HL-60/S4 treated with phorbol 12-myristate 13-acetate at 8.2 ng/mL for 4 days and 3 days (cell line): ENCODE data around the gene HPCAL1.

Source experiments
- in situ Hi-C: fragments of 300-500 bp; cut with MboI; formaldehyde crosslinking; loops from 2 replicates; pipeline ENCODE4 v1.15.0; 2022; ENCODE audit warnings: low sequenced_read_pairs

Gene HPCAL1

DNA sequence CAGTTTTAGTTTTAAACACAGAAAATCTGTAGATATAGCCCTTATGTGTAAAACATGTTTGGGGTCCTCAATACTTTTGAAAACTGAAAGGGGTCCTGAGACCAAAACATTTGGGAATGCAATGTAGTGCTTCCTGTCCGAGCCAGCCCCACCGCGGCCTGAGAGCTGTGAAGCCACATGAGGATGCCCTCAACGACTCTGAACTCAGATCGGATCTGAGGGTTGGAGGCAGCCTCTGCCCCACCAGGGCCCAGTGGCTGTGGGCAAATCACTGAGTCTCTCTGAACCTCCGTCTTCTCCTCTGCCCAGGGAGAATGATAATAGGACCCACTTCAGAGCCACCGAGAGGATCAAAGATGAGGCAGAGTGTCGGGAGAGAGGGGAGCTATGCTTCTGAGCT lies 33.4 kb upstream of the HPCAL1 start:
- in situ Hi-C loops: no loop called here

DNA sequence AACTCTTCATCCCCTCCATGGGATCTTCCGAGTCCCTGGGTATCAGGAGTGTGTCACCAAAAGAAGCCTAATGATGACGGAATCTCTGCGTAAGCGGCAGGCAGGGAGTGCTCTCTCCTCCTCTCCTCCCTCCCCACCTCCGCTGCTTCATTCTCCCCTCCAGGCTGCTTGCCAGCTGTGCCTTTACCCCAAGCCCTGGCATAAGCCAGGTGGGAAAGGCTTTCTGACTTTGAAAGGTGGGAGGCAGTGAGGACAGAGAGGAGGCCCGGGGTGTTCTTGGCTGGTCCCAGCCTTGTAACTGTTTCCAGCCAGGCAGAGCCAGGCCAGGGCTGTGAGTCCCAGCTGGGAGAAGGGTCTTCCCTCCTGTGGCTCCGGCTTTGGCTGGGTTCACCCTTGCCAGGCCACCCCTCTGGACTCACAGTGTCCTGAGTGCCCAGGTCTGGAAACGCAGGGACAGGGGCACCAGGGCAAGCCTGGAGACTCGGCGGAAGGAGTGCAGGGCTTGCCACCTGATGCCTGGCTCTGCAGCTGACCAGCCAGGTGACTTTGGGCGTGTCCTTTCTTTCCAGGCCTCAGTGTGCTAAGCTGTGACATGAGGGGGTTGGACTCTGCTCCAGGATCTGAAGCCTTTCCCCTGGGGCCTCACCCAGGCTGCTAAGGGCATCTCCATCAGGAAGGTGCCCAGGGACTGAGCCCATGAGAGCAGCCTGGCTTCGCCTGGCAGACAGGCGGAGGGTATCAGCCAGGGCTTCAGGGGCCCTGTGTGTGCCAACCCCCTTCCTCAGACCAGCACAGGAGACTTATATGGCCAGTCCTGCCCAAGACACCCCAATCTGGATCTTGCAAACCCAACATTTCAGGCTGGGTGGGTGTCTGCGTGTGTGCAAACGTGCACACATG lies 32.7 kb upstream of the HPCAL1 start:
- in situ Hi-C loops: no loop called here

DNA sequence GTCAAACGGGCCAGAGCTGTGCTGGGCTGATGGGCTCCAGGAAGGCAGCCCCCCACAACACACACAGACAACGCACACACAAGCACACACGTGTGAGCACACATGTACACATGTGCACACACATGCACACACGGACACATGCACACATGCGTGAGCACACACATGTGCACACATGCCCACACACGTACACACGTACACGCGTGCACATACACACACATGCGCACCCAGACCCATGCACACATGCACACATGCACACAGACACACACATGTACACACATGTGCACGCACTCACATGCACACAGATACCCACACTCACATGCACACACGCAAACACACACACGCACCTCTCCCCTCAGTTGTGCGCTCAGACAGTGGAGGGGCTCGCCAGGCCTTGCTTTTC lies 31.2 kb upstream of the HPCAL1 start:
- in situ Hi-C loops: no loop called here

DNA sequence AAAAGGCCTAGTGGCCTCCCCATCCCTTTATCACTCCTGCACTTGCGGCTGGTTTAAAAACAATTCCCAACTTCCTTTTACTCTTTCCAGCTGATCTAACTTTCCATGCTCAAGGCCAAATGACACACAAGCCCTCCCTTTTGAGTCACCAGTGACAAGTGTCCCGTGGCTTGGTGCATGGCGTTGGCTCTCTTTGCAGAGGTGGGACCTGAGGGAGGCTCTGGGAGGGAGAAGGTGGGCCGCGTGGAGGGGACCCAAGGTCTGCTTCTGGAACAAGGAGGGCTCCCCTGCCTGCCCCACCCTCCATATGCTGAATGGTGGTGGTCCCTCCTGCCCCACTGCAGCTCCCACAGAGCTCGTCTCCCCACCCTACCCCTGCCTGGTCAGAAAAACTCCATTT lies 30.8 kb upstream of the HPCAL1 start:
- in situ Hi-C loops: no loop called here

DNA sequence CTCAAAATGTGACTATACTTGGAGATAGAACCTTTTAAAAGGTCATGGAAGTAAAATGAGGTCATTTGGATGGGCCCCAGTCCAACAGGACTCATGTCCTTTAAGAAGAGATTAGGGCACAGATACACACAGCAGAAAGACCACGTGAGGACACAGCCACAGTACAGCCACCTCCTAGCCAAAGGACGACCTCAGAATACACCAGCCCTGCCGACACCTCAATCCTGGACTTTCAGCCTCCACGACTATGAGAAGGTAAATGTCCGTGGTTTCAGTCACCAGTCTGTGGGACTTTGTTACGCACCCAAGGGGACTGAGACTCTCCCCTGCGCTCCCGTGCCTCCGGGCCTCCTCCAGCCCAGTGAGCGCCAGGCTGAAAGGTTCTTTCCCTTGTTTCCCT lies 30.2 kb upstream of the HPCAL1 start:
- in situ Hi-C loops: no loop called here

DNA sequence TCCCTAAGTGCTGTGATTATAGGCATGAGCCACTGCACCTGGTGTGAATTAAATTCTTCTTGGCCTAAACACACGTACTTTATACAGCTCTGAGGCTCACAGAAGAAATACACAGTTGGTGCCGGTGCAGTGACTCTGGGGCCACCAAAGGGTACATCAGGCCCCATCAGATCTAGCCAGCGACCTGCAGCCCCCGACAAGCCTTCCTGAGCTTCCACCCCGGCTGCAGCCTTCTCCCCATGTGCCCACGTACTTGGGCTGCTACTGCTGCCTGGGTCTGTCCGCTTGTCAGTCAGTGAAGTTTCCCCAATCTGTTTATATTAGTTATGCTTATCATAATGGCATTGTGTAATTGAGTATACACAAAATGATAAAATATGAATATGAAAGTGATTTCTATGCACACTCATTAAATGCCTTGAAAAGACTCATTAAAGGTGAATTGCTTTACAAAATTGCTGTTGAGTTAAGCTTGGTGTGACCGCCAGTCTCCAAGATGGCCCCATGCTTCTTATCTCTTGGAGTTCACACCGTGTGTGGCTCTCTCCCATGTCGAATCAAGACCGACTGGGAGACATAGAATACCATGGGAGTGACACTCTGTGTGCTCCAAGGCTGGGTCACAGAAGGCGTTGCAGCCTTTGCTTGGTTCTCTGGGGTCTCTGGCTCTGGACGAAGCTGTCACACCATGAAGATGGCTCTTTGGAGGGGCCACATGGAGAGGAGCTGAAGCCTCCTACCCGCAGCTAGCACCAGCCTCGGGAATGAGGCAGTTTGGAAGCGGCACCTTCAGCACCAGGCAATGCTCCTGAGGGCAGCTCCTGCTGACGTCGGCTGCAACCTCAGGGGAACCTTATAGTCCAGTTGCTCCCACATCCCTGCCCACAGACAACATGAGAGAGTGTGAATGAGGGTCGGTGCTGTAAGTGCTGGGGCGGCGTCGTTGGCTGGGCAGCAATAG lies 29.2 kb upstream of the HPCAL1 start:
- in situ Hi-C loops: no loop called here

DNA sequence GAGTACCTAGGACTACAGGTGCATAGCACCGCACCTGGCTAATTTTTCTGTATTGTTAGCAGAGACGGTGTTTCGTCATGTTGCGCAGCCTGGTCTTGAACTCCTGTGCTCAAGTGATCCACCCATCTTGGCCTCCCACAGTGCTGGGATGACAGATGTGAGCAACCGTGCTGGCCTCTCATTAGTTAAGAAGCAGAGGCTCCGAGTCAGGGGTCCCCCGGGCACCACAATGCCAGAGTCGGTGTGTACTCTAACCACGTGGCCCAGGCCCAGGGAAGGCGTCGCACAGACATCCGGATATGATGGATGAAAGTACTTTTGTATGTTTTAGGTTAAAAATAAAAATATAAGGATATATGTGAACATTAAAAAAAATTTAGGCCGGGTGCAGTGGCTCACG lies 28.3 kb upstream of the HPCAL1 start:
- in situ Hi-C loops: no loop called here

DNA sequence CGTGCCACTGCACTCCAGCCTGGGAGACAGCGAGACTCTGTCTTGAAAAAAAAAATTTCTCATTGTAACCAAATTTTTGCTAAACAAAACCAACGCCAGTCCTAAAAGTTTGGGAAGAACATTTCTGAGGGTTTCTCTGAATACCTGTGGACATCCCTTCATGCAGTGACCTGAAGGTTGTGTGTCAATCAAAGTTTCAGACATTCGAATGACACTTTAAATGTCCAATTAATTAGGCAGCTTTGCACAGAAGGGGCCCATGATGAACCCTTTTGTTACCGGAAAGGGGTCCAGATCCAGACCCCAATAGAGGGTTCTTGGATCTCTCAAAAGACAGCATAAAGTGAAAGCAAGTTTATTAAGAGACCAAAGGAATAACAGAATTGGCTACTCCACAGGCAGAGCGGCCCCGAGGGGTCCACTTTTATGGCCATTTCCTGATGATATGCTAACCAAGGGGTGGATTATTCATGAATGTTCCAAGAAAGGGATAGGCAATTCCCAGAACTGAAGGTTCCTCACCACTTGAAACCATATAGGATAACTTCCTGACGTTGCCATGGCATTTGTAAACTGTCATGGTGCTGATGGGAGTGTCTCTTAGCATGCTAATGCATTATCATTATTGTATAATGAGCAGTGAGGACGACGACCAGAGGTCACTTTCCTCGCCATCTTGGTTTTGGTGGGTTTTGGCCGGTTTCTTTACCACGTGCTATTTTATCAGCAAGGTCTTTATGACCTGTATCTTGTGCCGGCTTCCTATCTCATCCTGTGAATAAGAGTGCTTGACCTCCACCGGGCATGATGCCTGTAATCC lies 27.5 kb upstream of the HPCAL1 start:
- in situ Hi-C loops: no loop called here

DNA sequence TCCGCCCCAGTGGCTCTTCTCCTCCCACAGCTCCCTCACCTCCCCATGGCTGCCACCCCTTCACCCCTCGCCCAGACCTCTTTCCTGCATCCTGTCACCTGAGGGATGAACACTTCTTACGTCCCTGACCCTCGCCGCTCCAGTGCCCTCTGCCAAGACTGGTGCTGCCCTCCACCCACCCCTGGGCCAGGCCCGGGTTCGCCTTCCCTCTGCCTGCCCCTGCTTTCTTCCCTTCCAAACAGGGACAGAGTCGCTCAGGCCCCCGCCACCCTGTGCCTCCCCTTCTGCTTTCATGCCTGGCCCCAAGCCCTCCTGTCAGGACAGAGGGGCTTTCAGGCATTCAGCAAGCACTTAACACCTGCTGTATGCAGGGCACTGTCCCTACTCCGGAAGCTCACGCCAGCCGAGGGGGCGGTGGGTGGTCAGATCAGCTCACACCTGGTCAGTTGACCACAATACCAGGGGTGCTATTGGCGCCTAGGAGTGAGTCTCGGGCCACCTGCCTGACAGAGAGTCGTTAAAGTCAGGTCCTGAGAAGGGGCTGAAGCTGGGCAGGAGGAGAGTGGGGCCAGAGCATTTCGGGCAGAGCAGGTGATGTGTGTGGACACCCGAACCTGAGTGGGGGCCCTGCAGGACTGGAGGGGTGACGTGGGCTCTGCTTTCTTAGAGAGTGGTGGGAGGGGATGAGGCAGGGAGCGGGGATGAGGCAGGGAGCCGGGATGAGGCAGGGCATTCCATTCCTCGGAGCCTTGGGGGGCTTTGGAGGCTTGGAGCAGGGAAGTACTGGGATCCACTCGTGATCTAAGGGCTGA lies 26.0 kb upstream of the HPCAL1 start:
- in situ Hi-C loops: no loop called here

DNA sequence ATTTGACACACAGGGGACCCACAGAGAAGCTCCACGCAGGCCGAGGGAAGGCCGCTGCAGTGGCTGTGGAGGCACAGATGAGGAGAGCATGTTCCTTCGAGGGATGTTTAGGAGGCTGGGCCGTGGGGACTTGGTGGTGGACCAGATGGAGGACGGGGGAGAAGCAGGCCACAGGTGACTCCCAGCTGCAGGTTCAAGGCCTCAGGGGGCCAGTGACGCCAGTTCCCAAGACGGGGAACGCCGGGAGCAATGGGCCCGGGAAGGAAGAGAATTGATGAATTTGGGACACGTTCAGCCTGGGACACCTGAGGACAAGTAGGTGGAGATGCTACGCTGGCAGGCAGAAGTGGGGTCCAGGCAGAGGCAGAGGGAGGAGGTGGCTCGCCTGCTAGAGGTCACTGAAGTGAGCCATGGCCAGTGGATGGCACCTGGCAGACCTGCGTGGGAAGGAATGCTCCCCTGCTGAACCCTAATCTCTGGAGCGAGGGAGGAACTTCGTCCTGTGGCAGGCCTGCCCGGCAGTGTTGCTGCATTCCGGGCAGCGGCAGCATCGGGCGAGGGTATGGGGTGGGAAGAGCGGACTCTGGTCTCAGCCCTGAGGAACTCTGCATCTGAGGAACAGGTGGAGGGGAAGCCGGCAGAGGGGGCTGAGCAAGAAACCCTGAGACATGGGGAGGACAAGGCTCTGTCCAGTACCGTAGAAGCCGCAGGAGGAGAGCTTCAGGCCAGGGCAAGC lies 25.2 kb upstream of the HPCAL1 start:
- in situ Hi-C loops: no loop called here

DNA sequence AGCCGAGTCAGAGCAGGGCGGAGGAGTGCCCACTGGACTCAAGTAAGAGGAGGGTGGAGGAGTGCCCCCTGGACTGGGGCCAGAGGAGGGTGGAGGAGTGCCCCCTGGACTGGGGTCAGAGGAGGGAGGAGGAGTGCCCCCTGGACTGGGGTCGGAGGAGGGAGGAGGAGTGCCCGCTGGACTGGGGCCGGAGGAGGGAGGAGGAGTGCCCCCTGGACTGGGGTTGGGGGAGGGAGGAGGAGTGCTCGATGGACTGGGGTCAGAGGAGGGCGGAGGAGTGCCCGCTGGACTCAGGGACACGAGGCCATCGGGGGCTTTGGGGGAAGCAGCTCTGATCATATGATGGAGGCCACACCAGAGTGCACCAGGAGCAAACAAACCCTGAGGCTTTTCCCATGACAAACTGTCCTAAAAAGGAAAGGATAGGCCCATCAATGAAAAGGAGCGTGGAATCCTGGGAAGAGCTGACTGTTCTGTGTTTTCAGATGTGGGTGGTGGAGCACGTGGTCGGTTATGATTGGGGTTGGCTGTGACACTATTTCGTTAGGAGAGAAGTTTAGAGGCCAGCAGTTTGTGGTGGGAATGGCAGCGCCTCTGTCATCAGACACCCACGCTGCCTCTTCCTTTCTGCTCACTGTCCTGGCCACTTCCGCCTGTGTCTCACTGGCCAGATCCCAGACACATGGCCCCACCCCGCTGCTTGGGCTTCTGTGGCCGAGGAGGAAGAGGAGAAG lies 24.5 kb upstream of the HPCAL1 start:
- in situ Hi-C loops: no loop called here

DNA sequence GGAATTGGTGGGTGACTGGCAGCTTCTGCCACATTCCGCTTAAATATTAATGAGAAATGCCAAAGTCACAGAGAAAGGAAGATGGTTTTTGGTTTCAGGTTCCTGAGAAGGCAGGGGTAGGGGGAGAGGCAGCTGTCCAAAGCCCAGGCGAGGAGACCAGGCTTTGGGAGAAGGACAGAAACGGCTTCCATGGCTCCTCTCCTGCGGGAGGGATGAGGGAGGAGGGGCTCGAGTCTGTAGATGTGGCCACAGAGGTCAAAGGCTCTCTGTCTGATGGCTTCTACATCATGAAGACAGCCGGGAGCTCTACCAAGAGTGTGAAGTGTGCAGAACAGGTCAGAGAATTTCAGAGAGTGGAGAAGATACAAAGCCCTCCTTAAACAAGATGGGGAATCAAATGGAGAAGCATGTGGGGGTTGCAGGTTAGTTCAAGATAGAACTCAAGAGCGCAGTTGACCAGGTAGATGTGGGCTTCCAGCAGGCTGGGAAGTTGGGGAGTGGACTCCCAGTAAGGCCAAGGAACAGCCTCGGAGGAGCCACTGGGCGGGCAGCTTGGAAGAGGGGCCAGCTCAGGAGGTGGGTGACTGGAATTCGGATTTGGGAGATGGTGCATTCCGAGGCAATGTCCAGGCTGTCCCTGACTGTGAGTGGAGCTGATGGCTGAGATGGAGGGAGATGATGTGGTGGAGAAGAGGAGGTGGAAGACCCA lies 23.8 kb upstream of the HPCAL1 start:
- in situ Hi-C loops: no loop called here

DNA sequence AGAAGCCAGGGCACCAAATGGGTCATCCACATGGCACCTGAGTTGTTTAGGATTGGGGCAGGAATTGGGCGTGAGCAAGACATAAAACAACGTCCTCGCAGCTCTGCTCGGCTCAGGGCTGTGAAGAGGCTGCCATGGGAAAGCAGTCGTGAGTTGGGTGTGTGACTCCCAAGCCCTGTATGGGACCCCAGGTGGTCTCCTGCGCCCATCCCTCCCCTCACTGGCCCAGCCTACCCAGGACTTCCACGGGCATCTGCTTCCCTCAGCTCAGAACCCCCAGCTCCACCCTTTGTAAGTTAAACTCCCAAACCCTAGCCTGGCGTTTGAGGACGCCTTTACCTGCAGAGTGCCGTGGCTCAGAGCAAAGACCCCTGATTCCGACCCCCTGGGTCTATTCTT lies 23.2 kb upstream of the HPCAL1 start:
- in situ Hi-C loops: no loop called here

DNA sequence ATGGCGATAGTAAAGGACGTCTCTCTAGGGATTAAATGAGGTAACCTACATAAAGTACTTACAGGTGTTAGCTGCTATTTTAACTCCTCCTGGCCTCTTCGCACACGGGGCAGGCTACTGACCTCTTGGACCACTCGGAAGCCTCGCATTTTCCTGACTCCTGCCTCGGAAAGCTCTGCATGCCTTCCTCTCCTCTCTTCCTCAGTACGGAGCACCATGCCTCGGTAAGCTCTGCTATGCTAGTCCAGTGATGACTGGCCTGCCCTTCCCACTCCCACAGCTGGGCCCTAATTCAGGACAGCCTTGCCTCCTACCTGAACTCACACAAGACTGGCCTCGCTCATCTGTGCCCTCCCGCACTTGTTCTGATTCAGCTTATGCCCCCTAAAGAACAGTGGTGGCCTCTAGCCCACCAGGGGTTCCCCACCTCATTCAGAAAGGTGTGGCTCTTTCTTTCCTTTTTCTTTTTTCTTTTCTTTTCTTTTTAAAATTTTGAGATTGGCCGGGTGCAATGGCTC lies 22.7 kb upstream of the HPCAL1 start:
- in situ Hi-C loops: no loop called here

DNA sequence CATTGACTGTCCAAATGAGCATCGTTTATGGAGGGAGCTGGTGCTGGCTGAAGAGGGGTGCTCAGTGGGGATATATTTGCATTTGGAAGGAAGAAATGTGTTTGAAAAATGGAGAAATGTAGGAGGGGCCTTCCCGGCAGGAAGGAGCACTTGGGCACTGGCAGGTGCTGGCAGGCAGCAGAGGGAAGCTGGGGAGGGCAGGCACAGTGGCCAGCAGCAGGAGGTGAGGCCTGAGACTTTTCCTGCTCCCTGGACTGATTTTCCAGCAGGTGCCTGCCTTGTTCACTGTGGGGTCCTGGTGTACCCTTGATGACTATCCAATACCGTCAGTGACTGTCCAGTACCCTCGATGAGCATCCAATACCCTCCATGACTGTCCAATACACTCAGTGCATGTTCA lies 20.8 kb upstream of the HPCAL1 start:
- in situ Hi-C loops: no loop called here

DNA sequence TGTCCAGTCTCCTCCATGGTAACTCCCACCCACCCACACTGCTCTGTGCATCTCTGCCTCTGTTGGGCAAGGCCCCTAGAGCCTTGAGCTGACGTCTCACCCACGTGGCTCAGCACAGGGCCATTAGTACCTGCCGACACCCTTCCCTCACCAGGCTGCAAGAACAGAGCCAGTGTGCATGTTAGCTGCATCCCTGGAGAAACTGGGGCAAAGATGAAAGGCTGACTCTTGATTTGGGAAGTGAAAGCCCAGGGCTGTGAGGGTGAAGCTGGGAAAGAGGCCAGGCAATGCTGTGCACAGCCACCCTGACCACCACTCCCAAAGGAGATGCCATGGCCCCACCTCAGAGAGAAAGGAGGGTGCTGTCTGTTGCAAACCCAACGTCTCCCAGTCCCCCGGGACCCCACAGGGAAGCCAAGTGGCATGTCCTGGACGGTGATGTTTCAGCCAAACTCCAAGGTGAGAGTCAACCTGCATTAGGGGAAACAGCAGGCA lies 20.0 kb upstream of the HPCAL1 start:
- in situ Hi-C loops: no loop called here

DNA sequence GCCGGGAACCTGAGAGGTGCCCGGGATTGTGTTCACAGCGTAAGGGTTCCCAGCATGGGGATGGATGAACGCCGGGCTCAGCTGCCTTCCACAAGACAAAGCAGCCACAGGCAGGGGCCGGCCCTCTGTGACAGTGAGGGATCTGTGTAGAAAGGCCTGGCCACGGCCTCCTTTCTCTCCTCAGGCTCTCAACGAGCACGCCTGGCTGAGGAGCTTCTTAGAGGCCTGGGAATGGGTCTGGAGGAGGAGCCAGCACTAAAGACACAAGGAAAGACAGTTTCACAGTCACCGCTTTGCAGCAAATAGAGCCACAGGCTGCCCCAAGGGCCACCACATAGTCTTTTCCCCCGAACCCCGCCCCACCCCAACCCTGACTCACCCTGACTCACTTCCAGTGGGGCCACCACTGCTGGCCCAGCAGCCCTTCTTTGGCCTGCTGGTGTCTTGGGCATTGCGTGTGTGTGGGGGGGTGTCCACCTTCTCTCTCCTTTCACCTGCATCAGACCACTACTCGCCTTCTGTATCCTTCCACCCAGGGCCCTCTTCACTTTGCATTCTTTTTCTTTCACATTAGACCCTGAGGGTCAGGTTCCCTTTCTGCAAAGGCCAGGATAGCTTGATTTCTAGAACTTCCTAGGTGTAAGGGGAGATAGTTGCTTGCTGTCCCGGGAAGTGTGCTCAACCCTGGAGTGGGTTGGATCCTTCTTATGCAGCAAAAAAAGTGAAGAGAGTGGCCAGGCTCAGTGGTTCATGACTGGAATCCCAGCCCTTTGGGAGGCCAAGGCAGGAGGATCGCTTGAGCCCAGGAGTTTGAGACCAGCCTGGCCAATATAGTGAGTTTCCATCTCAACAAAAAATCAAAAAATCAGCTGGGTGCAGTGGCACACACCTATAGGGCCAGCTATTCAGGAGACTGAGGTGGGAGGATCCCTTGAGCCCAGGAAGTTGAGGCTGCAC lies 19.3 kb upstream of the HPCAL1 start:
- in situ Hi-C loops: no loop called here
